Parathyroid adenoma (tissue), 2 donors: ENCODE measurements around the gene TBX4.

Source experiments
- H2AFZ ChIP-seq: fragments of 300-600 bp; sonication (generic); one replicate; pipeline ENCODE4 v1.7.0; 2017; ENCODE audit warnings: antibody characterized with exemption, mild to moderate bottlenecking
- H3K27ac ChIP-seq: fragments of 300-600 bp; sonication (generic); one replicate; pipeline ENCODE4 v1.7.0; 2017
- H3K27me3 ChIP-seq: fragments of 300-600 bp; sonication (generic); one replicate; pipeline ENCODE4 v1.7.0; 2017; ENCODE audit warnings: low read length; ENCODE audit not compliant: control insufficient read depth, insufficient read depth
- H3K36me3 ChIP-seq: fragments of 300-600 bp; sonication (generic); one replicate; pipeline ENCODE4 v1.7.0; 2017; ENCODE audit warnings: low read length; ENCODE audit not compliant: control insufficient read depth, insufficient read depth
- H3K4me1 ChIP-seq: fragments of 300-600 bp; sonication (generic); one replicate; pipeline ENCODE4 v1.7.0; 2017; ENCODE audit warnings: control low read depth
- H3K4me2 ChIP-seq: fragments of 300-600 bp; sonication (generic); one replicate; pipeline ENCODE4 v1.7.0; 2017; ENCODE audit warnings: low read length
- H3K4me3 ChIP-seq: fragments of 300-600 bp; sonication (generic); one replicate; pipeline ENCODE4 v1.7.0; 2017; ENCODE audit warnings: low read depth, low read length
- H3K79me2 ChIP-seq: fragments of 300-600 bp; sonication (generic); one replicate; pipeline ENCODE4 v1.7.0; 2017; ENCODE audit warnings: control low read depth
- H3K9ac ChIP-seq: fragments of 300-600 bp; sonication (generic); one replicate; pipeline ENCODE4 v1.7.0; 2017; ENCODE audit warnings: mild to moderate bottlenecking
- H3K9me3 ChIP-seq: fragments of 300-600 bp; sonication (generic); one replicate; pipeline ENCODE4 v1.7.0; 2017; ENCODE audit warnings: low read length; ENCODE audit not compliant: control insufficient read depth
- TF ChIP-seq, protein P1 (sequence below): fragments of 300-600 bp; sonication (generic); IDR thresholded peaks from one replicate; pipeline ENCODE4 v1.7.0; 2017; ENCODE audit warnings: antibody characterized with exemption, mild to moderate bottlenecking
- donor health status: primary hyperparathyroidism.

The TBX4 gene

DNA sequence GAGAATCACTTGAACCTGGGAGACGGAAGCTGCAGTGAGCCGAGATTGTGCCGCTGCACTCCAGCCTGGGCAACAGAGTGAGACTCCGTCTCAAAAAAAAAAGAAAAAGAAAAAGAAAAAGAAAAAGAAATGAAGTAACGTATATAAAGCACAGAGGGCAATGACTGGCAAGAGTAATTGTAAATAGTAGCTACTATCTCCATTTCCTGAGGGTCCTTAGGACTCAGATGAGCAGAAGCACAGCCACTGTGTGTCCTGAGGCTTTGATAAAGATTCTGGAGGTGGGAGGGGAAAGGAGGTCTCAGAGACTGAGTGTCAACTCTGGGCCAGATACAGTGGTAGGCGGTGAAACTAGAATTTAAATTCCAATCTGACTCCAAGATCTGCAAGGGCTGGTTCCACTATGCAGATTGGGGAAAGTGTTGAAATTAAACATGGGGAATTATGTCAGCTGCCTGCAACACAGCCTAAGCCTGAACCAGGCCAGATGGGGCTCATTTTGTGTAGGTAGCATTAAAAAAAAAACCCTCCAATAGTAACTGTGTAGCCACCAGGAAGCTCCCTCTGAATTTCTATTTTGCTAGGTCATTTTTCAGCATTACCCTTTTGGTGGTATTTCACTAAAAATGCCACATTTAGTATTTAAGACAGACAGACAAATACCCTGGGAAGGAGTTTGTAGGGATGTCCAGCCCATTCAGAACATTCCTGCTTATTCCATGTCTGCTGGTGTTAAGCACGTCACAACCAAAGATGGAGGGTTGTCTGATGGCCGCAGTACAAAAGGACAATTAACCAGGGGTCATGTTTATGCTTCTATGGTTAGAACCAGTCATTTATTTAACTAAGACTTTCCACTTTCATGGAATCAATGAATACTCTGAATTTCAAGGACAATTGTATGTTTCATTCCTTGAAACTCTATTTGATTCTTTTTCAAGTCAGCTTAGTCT is 46.1 kb downstream of the TBX4 start:
- no peak overlapping the region for H3K9ac ChIP-seq
- H3K4me3 ChIP-seq, result no peak overlapping the region
- H3K4me2 ChIP-seq, result no peak overlapping the region
- no peak overlapping the region for H2AFZ ChIP-seq
- no peaks in the 10 kb centered on the region for H3K9me3 ChIP-seq
- no peaks in the 10 kb centered on the region for H3K79me2 ChIP-seq
- TF ChIP-seq, protein P1, sequence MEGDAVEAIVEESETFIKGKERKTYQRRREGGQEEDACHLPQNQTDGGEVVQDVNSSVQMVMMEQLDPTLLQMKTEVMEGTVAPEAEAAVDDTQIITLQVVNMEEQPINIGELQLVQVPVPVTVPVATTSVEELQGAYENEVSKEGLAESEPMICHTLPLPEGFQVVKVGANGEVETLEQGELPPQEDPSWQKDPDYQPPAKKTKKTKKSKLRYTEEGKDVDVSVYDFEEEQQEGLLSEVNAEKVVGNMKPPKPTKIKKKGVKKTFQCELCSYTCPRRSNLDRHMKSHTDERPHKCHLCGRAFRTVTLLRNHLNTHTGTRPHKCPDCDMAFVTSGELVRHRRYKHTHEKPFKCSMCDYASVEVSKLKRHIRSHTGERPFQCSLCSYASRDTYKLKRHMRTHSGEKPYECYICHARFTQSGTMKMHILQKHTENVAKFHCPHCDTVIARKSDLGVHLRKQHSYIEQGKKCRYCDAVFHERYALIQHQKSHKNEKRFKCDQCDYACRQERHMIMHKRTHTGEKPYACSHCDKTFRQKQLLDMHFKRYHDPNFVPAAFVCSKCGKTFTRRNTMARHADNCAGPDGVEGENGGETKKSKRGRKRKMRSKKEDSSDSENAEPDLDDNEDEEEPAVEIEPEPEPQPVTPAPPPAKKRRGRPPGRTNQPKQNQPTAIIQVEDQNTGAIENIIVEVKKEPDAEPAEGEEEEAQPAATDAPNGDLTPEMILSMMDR, result no peak
- no peak overlapping the region for H3K27ac ChIP-seq
- H3K27me3 ChIP-seq, result no peaks in the 10 kb centered on the region
- H3K36me3 ChIP-seq, result no peaks in the 10 kb centered on the region
- no peaks in the 10 kb centered on the region for H3K4me1 ChIP-seq

GRCh38 chr17:61499632-61500031 is 47.4 kb downstream of the TBX4 start:
- Histone ChIP-seq H3K9me3 (no peaks in the 10 kb centered on the region), H3K9ac (no peak overlapping the region), H3K4me2 (no peak overlapping the region), H3K27me3 (no peaks in the 10 kb centered on the region), H3K4me1 (no peaks in the 10 kb centered on the region), H3K27ac (no peak overlapping the region), H2AFZ (no peak overlapping the region), H3K79me2 (no peaks in the 10 kb centered on the region), H3K36me3 (no peaks in the 10 kb centered on the region), H3K4me3 (no peak overlapping the region)
- TF ChIP-seq, protein P1, result no peak

GRCh38 chr17:61500287-61500686 is 48.1 kb downstream of the TBX4 start:
- H3K79me2 ChIP-seq, result no peaks in the 10 kb centered on the region
- no peak overlapping the region for H3K4me3 ChIP-seq
- no peak overlapping the region for H3K4me2 ChIP-seq

GRCh38 chr17:61502292-61502691 is 50.1 kb downstream of the TBX4 start:
- H3K9ac ChIP-seq, result no peak overlapping the region
- H3K36me3 ChIP-seq, result no peaks in the 10 kb centered on the region
- peaks cover 4% of the 10 kb centered on the region for H3K27me3 ChIP-seq
- H2AFZ ChIP-seq, result no peak overlapping the region
- H3K27ac ChIP-seq, result no peak overlapping the region
- TF ChIP-seq, protein P1, result no peak
- no peaks in the 10 kb centered on the region for H3K4me1 ChIP-seq
- no peak overlapping the region for H3K4me3 ChIP-seq
- no peaks in the 10 kb centered on the region for H3K9me3 ChIP-seq
- no peak overlapping the region for H3K4me2 ChIP-seq
- no peaks in the 10 kb centered on the region for H3K79me2 ChIP-seq

More at GRCh38 chr17:61500287-61500686, 48.1 kb downstream of the TBX4 start:
- Histone ChIP-seq H3K9ac (no peak overlapping the region), H3K27ac (no peak overlapping the region), H3K27me3 (no peaks in the 10 kb centered on the region), H3K36me3 (no peaks in the 10 kb centered on the region), H2AFZ (no peak overlapping the region), H3K9me3 (no peaks in the 10 kb centered on the region), H3K4me1 (no peaks in the 10 kb centered on the region)
- TF ChIP-seq, protein P1, result no peak

DNA sequence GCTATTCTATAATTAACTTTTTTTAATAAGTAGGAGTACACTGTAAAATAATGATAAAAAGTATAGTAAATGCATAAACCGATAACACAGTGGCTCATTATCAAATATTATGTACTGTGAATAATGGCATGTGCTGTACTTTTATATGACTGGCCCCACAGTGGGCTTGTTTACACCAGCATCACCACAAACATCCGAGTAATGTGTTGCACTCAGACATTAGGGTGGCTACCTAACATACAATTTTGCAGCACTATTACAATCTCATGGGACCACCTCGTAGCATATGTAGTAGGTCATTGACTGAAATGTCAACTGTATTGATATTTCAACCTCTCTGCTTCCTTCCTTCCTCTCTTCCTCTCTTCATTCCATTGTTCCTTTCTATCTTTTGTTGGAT is 51.7 kb downstream of the TBX4 start:
- no peaks in the 10 kb centered on the region for H3K36me3 ChIP-seq
- H3K9me3 ChIP-seq, result no peaks in the 10 kb centered on the region
- H3K9ac ChIP-seq, result no peak overlapping the region
- H3K4me3 ChIP-seq, result no peak overlapping the region
- H2AFZ ChIP-seq, result no peak overlapping the region
- H3K27ac ChIP-seq, result no peak overlapping the region
- no peaks in the 10 kb centered on the region for H3K79me2 ChIP-seq
- TF ChIP-seq, protein P1, result no peak
- H3K4me2 ChIP-seq, result no peak overlapping the region
- H3K27me3 ChIP-seq, result peaks cover 4% of the 10 kb centered on the region
- no peaks in the 10 kb centered on the region for H3K4me1 ChIP-seq
